GM10266 (cell line): Measurements from ENCODE around the gene CETN1.

Experiments
- DNase-seq: peaks from one replicate; pipeline ENCODE4 v3.0.0; 2012; ENCODE audit errors: extremely low spot score
- TF ChIP-seq, protein P1 (sequence below): IDR thresholded peaks from 2 replicates; pipeline ENCODE4 v1.5.1; 2012; ENCODE audit warnings: mild to moderate bottlenecking, low read depth; ENCODE audit not compliant: control insufficient read depth, insufficient read depth; ENCODE audit errors: missing control alignments

The CETN1 gene

DNA sequence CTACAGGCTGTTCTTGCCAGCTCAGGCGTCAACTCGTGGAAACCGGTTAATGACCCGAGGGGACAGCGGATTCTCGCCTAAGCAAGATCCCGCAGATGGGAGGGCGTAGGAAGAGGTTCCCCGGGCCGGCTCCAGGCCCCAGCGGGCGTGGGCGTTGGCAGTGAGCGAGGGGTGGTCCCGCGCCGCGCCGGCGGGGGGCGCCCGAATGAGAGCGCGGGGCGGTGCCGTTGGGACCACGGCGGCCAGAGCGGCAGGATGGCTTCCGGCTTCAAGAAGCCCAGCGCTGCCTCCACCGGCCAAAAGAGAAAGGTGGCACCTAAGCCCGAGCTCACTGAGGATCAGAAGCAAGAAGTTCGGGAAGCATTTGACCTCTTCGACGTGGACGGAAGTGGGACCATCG, at the start of gene CETN1:
Gene CETN1, plus strand, starts transcription at position 227 of the 400 bp plus-strand sequence. Its CDS starts 29 bp downstream, at position 256.
- DNase-seq, result no peak

DNA sequence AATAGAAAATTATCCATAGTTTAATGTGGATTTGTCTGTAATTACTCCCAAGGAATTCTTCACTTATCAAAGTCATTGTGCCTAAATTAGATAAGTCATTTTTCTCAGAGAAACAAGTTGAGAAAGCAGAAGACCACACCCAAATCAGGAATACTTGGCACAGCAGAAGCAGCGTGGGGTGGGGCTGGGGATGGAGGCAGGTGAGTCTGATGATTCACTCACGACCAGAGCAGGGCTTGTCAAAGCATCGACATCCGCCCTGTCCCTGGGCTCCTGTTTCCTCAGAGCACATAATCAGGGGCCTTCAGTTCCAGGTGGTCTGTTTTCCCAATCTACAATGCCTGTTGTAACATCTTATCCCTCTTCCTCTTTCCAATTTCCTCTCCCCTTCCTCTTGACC, 48.2 kb upstream of the CETN1 start:
- TF ChIP-seq, protein P1, sequence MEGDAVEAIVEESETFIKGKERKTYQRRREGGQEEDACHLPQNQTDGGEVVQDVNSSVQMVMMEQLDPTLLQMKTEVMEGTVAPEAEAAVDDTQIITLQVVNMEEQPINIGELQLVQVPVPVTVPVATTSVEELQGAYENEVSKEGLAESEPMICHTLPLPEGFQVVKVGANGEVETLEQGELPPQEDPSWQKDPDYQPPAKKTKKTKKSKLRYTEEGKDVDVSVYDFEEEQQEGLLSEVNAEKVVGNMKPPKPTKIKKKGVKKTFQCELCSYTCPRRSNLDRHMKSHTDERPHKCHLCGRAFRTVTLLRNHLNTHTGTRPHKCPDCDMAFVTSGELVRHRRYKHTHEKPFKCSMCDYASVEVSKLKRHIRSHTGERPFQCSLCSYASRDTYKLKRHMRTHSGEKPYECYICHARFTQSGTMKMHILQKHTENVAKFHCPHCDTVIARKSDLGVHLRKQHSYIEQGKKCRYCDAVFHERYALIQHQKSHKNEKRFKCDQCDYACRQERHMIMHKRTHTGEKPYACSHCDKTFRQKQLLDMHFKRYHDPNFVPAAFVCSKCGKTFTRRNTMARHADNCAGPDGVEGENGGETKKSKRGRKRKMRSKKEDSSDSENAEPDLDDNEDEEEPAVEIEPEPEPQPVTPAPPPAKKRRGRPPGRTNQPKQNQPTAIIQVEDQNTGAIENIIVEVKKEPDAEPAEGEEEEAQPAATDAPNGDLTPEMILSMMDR, result no peak
- DNase-seq, result no peak

More for the DNA sequence above, at the start of gene CETN1:
- TF ChIP-seq, protein P1, result no peak

DNA sequence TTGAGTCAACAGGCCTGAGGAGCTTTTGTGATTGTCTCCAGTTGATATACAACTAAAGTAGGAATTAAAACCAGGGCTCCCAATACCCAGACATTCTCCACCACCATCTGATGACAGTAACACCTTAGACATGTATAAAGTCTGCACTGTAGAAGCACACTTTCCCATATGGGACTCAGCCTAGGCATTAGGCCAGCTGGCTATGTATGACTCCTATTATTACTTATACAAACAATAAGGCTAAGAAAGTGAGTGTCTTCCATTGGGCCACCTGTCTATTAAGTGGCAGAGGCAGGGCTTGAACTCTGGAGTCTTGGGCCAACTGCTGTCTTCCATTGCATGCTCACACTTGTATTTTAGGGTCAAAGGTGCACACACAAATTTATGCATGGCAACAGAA, 47.5 kb upstream of the CETN1 start:
- no peak for DNase-seq
- TF ChIP-seq, protein P1, result no peak

DNA sequence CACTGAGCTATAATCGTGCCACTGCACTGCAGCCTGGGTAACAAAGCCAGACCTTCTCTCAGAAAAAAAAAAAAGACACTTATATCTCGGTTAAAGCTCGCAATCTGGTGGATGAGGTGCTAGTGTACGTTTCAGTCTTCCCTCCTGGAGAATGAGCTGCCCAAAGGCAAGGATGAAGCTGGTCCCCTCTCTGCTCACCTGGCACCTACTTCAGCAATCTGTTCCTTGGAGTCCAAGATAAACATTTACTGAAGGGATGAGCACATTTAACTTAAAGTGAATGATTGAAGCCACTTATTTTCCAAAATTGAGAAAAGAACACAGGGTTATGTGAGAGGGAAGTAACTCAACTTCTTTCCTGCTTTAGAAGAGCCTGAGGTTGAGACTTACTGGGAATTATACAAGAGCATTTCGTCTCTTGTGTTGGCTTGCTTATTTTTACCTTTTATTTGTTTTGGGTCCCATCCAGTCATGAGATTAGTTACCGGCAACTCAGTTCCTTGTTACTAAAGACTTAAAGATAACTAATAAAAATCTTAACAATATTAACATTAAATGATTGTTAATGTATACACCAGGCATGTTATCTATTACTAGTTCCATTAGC, 46.1 kb upstream of the CETN1 start:
- no peak for DNase-seq
- TF ChIP-seq, protein P1, result no peak

DNA sequence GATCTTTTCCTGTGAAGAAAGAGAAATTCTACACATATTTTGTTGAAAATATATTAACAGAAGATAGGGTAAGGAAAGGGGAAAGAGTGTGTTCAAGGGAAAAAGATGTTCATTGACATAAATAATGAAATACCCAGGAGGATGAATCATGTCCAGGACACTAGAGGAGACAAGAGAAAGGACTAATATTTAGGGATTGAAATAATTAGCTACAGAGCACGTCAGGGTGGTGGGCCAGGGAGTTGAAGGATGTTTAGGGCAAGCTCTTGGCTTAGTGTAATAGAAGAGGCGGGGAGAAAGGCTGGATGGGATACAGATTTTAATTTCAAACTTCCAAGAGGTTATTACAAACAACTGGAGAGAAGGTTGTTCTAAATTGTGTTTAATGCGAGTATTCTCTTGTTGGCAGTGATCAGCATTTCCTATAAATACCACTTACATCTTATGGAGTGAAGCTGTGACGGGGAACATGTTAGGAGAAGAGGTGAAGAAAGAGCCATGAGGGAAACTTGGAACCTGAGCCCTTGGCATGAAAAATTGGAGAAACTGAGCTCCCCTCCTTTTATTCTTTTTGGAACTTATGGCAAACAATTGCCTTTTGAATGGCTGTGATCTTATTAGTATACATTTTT, 36.6 kb upstream of the CETN1 start:
- TF ChIP-seq, protein P1, result no peak

DNA sequence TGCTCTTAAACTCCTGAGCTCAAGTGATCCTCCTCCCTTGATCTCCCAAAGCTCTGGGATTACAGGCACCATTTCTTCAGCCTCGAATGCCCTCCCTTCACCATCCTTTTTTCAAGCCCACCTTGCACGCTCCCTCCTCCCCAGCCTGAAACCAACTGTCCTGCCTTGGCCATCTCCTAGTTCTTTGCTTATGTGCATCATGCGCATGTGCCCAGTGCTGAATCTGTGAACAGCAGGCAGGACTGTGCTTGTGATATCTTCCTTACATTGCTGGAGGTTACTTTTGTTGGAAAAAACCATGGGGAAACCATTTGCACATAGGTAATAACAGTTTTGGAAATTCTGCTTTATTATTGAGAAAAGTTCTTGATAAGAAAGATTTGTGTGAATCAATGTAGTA, 30.2 kb upstream of the CETN1 start:
- TF ChIP-seq, protein P1, result no peak

More for the DNA sequence above, 36.6 kb upstream of the CETN1 start:
- DNase-seq, result no peak

DNA sequence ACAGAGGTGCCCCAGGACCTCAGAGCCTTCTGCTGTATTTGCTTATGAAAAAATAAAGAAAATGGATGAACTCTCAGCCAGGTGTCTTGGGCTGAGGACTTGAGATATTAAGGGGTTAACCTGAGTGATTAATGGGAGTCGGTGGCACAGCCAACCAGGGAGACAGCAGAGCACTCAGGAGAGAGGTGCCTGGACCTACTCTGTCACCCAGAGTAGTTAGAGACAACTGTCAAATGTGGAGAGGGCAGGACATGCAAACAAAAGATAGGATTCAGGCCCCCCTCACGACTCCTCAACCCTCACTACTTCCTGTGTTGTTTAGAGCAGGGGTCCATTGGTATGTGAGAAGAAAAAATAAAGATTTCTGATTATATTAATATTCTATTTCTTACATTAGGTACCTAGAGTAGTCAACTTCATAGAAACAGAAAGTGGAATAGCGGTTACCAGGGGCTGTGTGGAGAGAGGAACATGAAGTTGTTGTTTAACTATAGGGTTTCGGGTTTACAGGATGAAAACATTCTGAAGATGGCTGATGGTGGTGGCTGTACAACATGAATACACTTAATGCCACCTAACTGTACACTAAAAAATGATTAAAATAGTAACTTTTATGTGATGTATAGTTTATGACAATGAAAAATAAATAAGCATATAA, 28.6 kb upstream of the CETN1 start:
- TF ChIP-seq, protein P1, result no peak
- no peak for DNase-seq

More for the DNA sequence above, 30.2 kb upstream of the CETN1 start:
- DNase-seq, result no peak
